ENCODE results near the gene ZNF830.
"Not testable (repeated sequence)": the region's sequence is repeated elsewhere in the genome, so short reads cannot be mapped to it uniquely, and the experiment has no call there.

ZNF830 gene

GRCh38 chr17:34961093-34961911 is at the start of gene ZNF830, which contains the start of gene CCT6B:
Gene ZNF830 (plus strand): TSS chr17:34961540. CDS start chr17:34961567, 27 bp downstream.
Gene CCT6B (minus strand): TSS chr17:34961460. CDS start chr17:34961393, 67 bp downstream.
- H3K4me3 ChIP-seq (ENCODE audit: low read length), result peak within 1 kb of the TSS; percentile 79
- H3K27me3 ChIP-seq (ENCODE audit: control insufficient read depth, insufficient read depth, low read length), result peaks cover 17% of the 10 kb centered on the region
- H3K9me3 ChIP-seq (ENCODE audit: control insufficient read depth, low read depth, low read length), result no peaks in the 10 kb centered on the region
- peaks cover 8% of the 10 kb centered on the region for H3K4me1 ChIP-seq (ENCODE audit: control insufficient read depth, low read depth, low read length)
- peak within 1 kb of the TSS; percentile 65 for H3K27ac ChIP-seq (ENCODE audit: low read length)
- peak within 1 kb of the TSS; percentile 96 for H3K9ac ChIP-seq (ENCODE audit: low read length)
- H3K36me3 ChIP-seq (ENCODE audit: control insufficient read depth, low read depth, low read length), result peaks cover 22% of the 10 kb centered on the region

- Histone ChIP-seq H3K9ac (ENCODE audit: low read length) (no peak overlapping the region), H3K4me3 (ENCODE audit: low read length) (no peak overlapping the region), H3K27me3 (ENCODE audit: control insufficient read depth, insufficient read depth, low read length) (no peaks in the 10 kb centered on the region), H3K27ac (ENCODE audit: low read length) (no peak overlapping the region), H3K9me3 (ENCODE audit: control insufficient read depth, low read depth, low read length) (no peaks in the 10 kb centered on the region), H3K36me3 (ENCODE audit: control insufficient read depth, low read depth, low read length) (no peaks in the 10 kb centered on the region), H3K4me1 (ENCODE audit: control insufficient read depth, low read depth, low read length) (no peaks in the 10 kb centered on the region)
Observed at GRCh38 chr17:34913001-34913400, 48.3 kb upstream of the ZNF830 start.

GRCh38 chr17:34916120-34916519 is 45.2 kb upstream of the ZNF830 start:
- Histone ChIP-seq H3K4me3 (ENCODE audit: low read length) (no peak overlapping the region), H3K9me3 (ENCODE audit: control insufficient read depth, low read depth, low read length) (no peaks in the 10 kb centered on the region), H3K27ac (ENCODE audit: low read length) (no peak overlapping the region), H3K36me3 (ENCODE audit: control insufficient read depth, low read depth, low read length) (no peaks in the 10 kb centered on the region), H3K4me1 (ENCODE audit: control insufficient read depth, low read depth, low read length) (no peaks in the 10 kb centered on the region), H3K27me3 (ENCODE audit: control insufficient read depth, insufficient read depth, low read length) (no peaks in the 10 kb centered on the region), H3K9ac (ENCODE audit: low read length) (no peak overlapping the region)

GRCh38 chr17:34917381-34917780 is 44.0 kb upstream of the ZNF830 start:
- Histone ChIP-seq H3K27me3 (ENCODE audit: control insufficient read depth, insufficient read depth, low read length) (no peaks in the 10 kb centered on the region), H3K9ac (ENCODE audit: low read length) (no peak overlapping the region), H3K27ac (ENCODE audit: low read length) (no peak overlapping the region), H3K36me3 (ENCODE audit: control insufficient read depth, low read depth, low read length) (no peaks in the 10 kb centered on the region), H3K4me3 (ENCODE audit: low read length) (no peak overlapping the region), H3K9me3 (ENCODE audit: control insufficient read depth, low read depth, low read length) (no peaks in the 10 kb centered on the region), H3K4me1 (ENCODE audit: control insufficient read depth, low read depth, low read length) (no peaks in the 10 kb centered on the region)

GRCh38 chr17:34920676-34921075 is 40.7 kb upstream of the ZNF830 start:
- Histone ChIP-seq H3K9ac (ENCODE audit: low read length) (no peak overlapping the region), H3K4me1 (ENCODE audit: control insufficient read depth, low read depth, low read length) (no peaks in the 10 kb centered on the region), H3K36me3 (ENCODE audit: control insufficient read depth, low read depth, low read length) (no peaks in the 10 kb centered on the region), H3K4me3 (ENCODE audit: low read length) (no peak overlapping the region), H3K27ac (ENCODE audit: low read length) (no peak overlapping the region), H3K27me3 (ENCODE audit: control insufficient read depth, insufficient read depth, low read length) (no peaks in the 10 kb centered on the region), H3K9me3 (ENCODE audit: control insufficient read depth, low read depth, low read length) (no peaks in the 10 kb centered on the region)

- H3K27me3 ChIP-seq (ENCODE audit: control insufficient read depth, insufficient read depth, low read length), result no peaks in the 10 kb centered on the region
- H3K9ac ChIP-seq (ENCODE audit: low read length), result no peak overlapping the region
- H3K4me3 ChIP-seq (ENCODE audit: low read length), result no peak overlapping the region
- no peaks in the 10 kb centered on the region for H3K4me1 ChIP-seq (ENCODE audit: control insufficient read depth, low read depth, low read length)
- no peaks in the 10 kb centered on the region for H3K36me3 ChIP-seq (ENCODE audit: control insufficient read depth, low read depth, low read length)
- H3K9me3 ChIP-seq (ENCODE audit: control insufficient read depth, low read depth, low read length), result no peaks in the 10 kb centered on the region
- no peak overlapping the region for H3K27ac ChIP-seq (ENCODE audit: low read length)
Observed at GRCh38 chr17:34926661-34927060, 34.7 kb upstream of the ZNF830 start.

- Histone ChIP-seq H3K27ac (ENCODE audit: low read length) (no peak overlapping the region), H3K4me3 (ENCODE audit: low read length) (no peak overlapping the region), H3K9ac (ENCODE audit: low read length) (no peak overlapping the region), H3K4me1 (ENCODE audit: control insufficient read depth, low read depth, low read length) (no peaks in the 10 kb centered on the region), H3K36me3 (ENCODE audit: control insufficient read depth, low read depth, low read length) (no peaks in the 10 kb centered on the region), H3K27me3 (ENCODE audit: control insufficient read depth, insufficient read depth, low read length) (no peaks in the 10 kb centered on the region), H3K9me3 (ENCODE audit: control insufficient read depth, low read depth, low read length) (no peaks in the 10 kb centered on the region)
Observed at GRCh38 chr17:34930283-34930682, 31.1 kb upstream of the ZNF830 start.

- not testable (repeated sequence) for H3K9ac ChIP-seq (ENCODE audit: low read length); H3K36me3 ChIP-seq (ENCODE audit: control insufficient read depth, low read depth, low read length); H3K4me3 ChIP-seq (ENCODE audit: low read length); H3K27ac ChIP-seq (ENCODE audit: low read length); H3K27me3 ChIP-seq (ENCODE audit: control insufficient read depth, insufficient read depth, low read length); H3K9me3 ChIP-seq (ENCODE audit: control insufficient read depth, low read depth, low read length); H3K4me1 ChIP-seq (ENCODE audit: control insufficient read depth, low read depth, low read length)
Observed at GRCh38 chr17:34950780-34951179, 10.6 kb upstream of the ZNF830 start.

- Histone ChIP-seq H3K4me3 (ENCODE audit: low read length) (no peak overlapping the region), H3K9ac (ENCODE audit: low read length) (no peak overlapping the region), H3K36me3 (ENCODE audit: control insufficient read depth, low read depth, low read length) (peaks cover 4% of the 10 kb centered on the region), H3K4me1 (ENCODE audit: control insufficient read depth, low read depth, low read length) (peaks cover 8% of the 10 kb centered on the region), H3K27me3 (ENCODE audit: control insufficient read depth, insufficient read depth, low read length) (peaks cover 17% of the 10 kb centered on the region), H3K27ac (ENCODE audit: low read length) (no peak overlapping the region), H3K9me3 (ENCODE audit: control insufficient read depth, low read depth, low read length) (no peaks in the 10 kb centered on the region)
Observed at GRCh38 chr17:34958438-34958837, 2.9 kb upstream of the ZNF830 start.

GRCh38 chr17:34974179-34974578 is 12.8 kb downstream of the ZNF830 start:
- no peaks in the 10 kb centered on the region for H3K27me3 ChIP-seq (ENCODE audit: control insufficient read depth, insufficient read depth, low read length)
- H3K9ac ChIP-seq (ENCODE audit: low read length), result no peak overlapping the region
- H3K4me3 ChIP-seq (ENCODE audit: low read length), result no peak overlapping the region
- H3K27ac ChIP-seq (ENCODE audit: low read length), result no peak overlapping the region
- H3K4me1 ChIP-seq (ENCODE audit: control insufficient read depth, low read depth, low read length), result peaks cover under 1% of the 10 kb centered on the region
- no peaks in the 10 kb centered on the region for H3K9me3 ChIP-seq (ENCODE audit: control insufficient read depth, low read depth, low read length)
- H3K36me3 ChIP-seq (ENCODE audit: control insufficient read depth, low read depth, low read length), result no peaks in the 10 kb centered on the region

GRCh38 chr17:34974794-34975785 is 13.8 kb downstream of the ZNF830 start:
- Histone ChIP-seq H3K36me3 (ENCODE audit: control insufficient read depth, low read depth, low read length) (no peaks in the 10 kb centered on the region), H3K4me3 (ENCODE audit: low read length) (no peak overlapping the region), H3K9ac (ENCODE audit: low read length) (no peak overlapping the region), H3K27me3 (ENCODE audit: control insufficient read depth, insufficient read depth, low read length) (no peaks in the 10 kb centered on the region), H3K27ac (ENCODE audit: low read length) (no peak overlapping the region), H3K4me1 (ENCODE audit: control insufficient read depth, low read depth, low read length) (peaks cover 4% of the 10 kb centered on the region), H3K9me3 (ENCODE audit: control insufficient read depth, low read depth, low read length) (no peaks in the 10 kb centered on the region)
